Activated CD8-positive, alpha-beta T cell treated with anti-CD3 and anti-CD28 coated beads for 36 hours (primary cell): Measurements from ENCODE around the gene SPPL3. TPM values are rescaled to one million over a fixed set of nuclear protein-coding genes. Genes with fewer than 3 reads are reported as not detected.
A peak's percentile ranks its signal among the peaks of the same experiment; 100 is the strongest.

ENCODE experiments used
- ATAC-seq: fragments of 200-7000 bp; cut with Tn5 transposase; one replicate; pipeline ENCODE4 v1.10.0; 2021; ENCODE audit warnings: mild to moderate bottlenecking, moderate library complexity
- CTCF ChIA-PET: fragments of 350-600 bp; sonication (Branson Sonifier 250); formaldehyde crosslinking; loops from one replicate; lab custom pipeline; 2021; ENCODE audit warnings: antibody characterized with exemption; lab: Charles Lee
- POLR2A ChIA-PET: fragments of 350-600 bp; sonication (Branson Sonifier 250); formaldehyde crosslinking; loops from one replicate; lab custom pipeline; 2021; ENCODE audit warnings: antibody characterized with exemption; lab: Charles Lee
- DNase-seq: peaks from one replicate; pipeline ENCODE4 v3.0.0-alpha.2; 2020
- H3K27ac Mint-ChIP-seq: one replicate; pipeline ENCODE4 v1.8.0; 2021; ENCODE audit warnings: mild to moderate bottlenecking, mixed read lengths
- H3K27me3 Mint-ChIP-seq: one replicate; pipeline ENCODE4 v1.8.0; 2021; ENCODE audit warnings: mixed read lengths
- H3K36me3 Mint-ChIP-seq: one replicate; pipeline ENCODE4 v1.8.0; 2021; ENCODE audit warnings: low read depth, mixed read lengths
- H3K4me1 Mint-ChIP-seq: one replicate; pipeline ENCODE4 v1.8.0; 2021; ENCODE audit warnings: low read depth, mixed read lengths
- H3K4me3 Mint-ChIP-seq: one replicate; pipeline ENCODE4 v1.8.0; 2021; ENCODE audit warnings: mild to moderate bottlenecking, moderate library complexity, mixed read lengths
- H3K9me3 Mint-ChIP-seq: one replicate; pipeline ENCODE4 v1.8.0; 2021; ENCODE audit warnings: mixed read lengths
- intact Hi-C: fragments of 100-400 bp; cut with micrococcal nuclease; formaldehyde crosslinking; loops from one replicate; pipeline ENCODE4 v1.10.0; 2022
- total RNA-seq, 2 experiments: library from RNA; stranded (reverse); gene quantifications; one replicate each; pipeline ENCODE4 v1.2.3, GENCODE V29; 2021
- TF ChIP-seq, protein P1 (sequence below): fragments of 200-600 bp; IDR thresholded peaks from one replicate; pipeline ENCODE4 v1.8.0; 2022; ENCODE audit warnings: antibody characterized with exemption, mild to moderate bottlenecking

Gene SPPL3
- total RNA-seq, 2 experiments from 2014 or later = 19.8 to 20.8 TPM

DNA sequence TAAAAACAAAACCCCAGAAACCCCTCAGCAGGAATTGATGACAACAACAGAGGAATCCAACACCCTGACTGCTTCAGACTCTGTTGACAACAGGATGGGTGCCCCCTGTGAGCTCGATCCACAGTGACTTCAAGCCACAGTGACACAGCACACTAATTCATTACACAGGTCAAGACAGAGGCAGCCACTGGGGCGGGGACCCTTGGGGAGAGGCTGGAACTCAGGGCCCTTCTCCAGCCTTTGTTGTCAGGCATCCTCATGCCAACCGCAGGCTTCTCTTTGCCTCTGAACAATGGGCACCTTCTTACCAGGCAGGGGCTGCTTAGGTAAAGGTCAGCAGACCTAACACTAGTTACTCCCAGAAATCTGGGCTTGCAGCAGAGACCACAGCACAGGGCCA lies 140.9 kb downstream of the SPPL3 start:
- ATAC-seq = no peak
- TF ChIP-seq, protein P1, sequence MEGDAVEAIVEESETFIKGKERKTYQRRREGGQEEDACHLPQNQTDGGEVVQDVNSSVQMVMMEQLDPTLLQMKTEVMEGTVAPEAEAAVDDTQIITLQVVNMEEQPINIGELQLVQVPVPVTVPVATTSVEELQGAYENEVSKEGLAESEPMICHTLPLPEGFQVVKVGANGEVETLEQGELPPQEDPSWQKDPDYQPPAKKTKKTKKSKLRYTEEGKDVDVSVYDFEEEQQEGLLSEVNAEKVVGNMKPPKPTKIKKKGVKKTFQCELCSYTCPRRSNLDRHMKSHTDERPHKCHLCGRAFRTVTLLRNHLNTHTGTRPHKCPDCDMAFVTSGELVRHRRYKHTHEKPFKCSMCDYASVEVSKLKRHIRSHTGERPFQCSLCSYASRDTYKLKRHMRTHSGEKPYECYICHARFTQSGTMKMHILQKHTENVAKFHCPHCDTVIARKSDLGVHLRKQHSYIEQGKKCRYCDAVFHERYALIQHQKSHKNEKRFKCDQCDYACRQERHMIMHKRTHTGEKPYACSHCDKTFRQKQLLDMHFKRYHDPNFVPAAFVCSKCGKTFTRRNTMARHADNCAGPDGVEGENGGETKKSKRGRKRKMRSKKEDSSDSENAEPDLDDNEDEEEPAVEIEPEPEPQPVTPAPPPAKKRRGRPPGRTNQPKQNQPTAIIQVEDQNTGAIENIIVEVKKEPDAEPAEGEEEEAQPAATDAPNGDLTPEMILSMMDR = no peak
- H3K4me1 Mint-ChIP-seq = no peaks in the 10 kb centered on the region
- H3K36me3 Mint-ChIP-seq = peaks cover 11% of the 10 kb centered on the region
- DNase-seq = no peak
- no peaks in the 10 kb centered on the region for H3K27me3 Mint-ChIP-seq
- H3K9me3 Mint-ChIP-seq = no peaks in the 10 kb centered on the region
- intact Hi-C loops = no loop called here
- ChIA-PET CTCF (interaction anchor here (0.9 to 1.4 kb wide), 2 partner anchors 22 to 209 kb away, joined by 3 to 4 read pairs; no protein-coding TSS in a partner anchor), POLR2A (interaction anchor here (0.9 kb wide), 1 partner anchor 37 kb away, joined by 4 read pairs; no protein-coding TSS in a partner anchor)
- no peak overlapping the region for H3K27ac Mint-ChIP-seq
- no peak overlapping the region for H3K4me3 Mint-ChIP-seq

DNA sequence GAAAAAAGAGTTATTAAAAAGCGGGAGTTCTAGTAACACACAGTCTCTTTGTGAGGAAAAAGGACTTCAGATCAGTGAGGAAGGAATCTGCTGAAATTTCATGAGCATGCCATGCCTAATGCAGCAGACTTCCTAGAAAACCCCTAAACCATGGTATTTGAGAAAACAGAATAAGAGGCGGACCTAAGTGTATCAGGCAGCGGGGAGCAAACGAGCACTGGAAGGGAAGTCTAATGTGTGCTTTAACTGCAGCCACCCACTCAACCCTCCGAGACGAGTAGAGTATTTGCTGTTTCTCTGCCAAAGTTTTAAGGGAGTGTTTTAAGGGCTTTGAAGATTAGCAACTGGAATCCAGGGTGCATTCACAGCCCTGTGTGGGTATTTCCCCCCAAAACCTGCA lies 142.1 kb downstream of the SPPL3 start:
- ATAC-seq = no peak
- DNase-seq = no peak
- CTCF ChIA-PET = interaction anchor here (1.2 kb wide), 1 partner anchor 210 kb away, joined by 3 read pairs; no protein-coding TSS in a partner anchor
- Mint-ChIP-seq H3K36me3 (peaks cover 11% of the 10 kb centered on the region), H3K4me3 (no peak overlapping the region), H3K27me3 (no peaks in the 10 kb centered on the region), H3K9me3 (no peaks in the 10 kb centered on the region), H3K4me1 (no peaks in the 10 kb centered on the region), H3K27ac (no peak overlapping the region)
- POLR2A ChIA-PET = interaction anchor here (0.9 kb wide), 1 partner anchor 38 kb away, joined by 4 read pairs; no protein-coding TSS in a partner anchor
- intact Hi-C loops = no loop called here
- TF ChIP-seq, protein P1 = no peak

DNA sequence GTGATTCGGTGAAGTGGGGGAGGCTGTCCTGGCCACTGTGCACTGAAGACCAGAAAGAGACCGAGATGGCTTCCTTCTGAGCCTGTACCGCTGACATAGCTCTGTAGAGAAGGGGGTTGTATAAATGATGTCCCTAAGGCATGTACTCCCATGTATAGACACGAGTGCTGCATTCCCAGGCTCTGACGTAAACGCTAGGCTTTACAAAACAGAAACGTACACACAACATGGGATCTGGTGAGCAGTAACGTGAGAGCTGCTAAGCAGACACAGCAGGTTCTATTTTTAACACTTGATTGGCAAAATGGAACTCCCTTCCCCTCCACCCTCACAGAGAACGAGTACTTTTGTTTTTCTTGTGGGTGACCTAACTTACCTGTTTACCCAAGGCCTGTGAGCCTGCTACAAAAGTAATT lies 142.6 kb downstream of the SPPL3 start:
- H3K4me3 Mint-ChIP-seq = no peak overlapping the region
- TF ChIP-seq, protein P1 = no peak
- DNase-seq (no peak), ATAC-seq (no peak)
- no peaks in the 10 kb centered on the region for H3K27me3 Mint-ChIP-seq
- peaks cover 8% of the 10 kb centered on the region for H3K36me3 Mint-ChIP-seq
- intact Hi-C loops = no loop called here
- no peaks in the 10 kb centered on the region for H3K4me1 Mint-ChIP-seq
- no peak overlapping the region for H3K27ac Mint-ChIP-seq
- H3K9me3 Mint-ChIP-seq = no peaks in the 10 kb centered on the region
- ChIA-PET CTCF (interaction anchor here (1.2 kb wide), 1 partner anchor 211 kb away, joined by 3 read pairs; no protein-coding TSS in a partner anchor), POLR2A (no interaction called here)

DNA sequence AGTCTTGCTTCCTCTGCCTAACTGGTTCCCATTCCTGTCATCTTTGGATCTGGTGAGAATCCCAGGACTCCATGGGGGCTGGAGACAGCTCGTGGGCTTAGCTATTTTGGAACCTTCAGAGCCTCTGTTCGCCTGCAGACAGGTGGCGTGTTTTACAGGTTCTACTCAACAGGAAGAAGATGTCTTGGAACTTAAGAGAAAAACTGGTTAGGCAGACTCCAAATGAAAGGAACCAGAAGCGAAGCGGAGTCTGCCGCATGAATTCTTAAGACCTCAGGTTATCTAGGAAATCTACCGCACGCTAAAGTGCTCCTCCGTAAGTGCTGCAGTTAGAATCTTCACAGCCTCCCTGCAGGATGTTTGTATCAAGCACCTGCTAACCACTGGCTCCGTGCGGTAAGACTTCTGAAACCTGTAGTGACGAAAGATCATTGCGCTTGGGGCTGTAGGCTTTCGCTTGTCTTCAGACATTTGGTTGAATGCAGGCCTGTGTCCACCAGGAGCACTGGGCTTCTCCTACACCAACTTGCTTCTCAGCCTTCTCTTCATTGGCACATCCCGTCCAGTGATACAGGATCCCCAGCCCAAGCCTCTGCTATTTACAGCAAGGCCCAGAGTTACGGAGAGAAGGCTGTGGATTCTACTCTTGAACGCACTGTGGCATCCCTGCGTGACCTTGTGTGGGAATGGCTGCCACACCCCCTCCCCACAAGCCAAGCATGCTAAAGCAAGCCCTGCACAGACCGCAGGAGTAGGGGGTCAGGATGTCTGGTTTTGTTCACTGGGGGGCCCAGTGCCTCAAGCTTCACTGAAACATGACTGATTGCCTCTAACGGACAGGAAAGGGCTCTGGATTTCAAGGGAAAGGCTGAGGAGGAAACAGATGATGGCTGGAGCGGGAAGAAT lies 143.6 kb downstream of the SPPL3 start:
- H3K4me3 Mint-ChIP-seq = no peak overlapping the region

More for the DNA sequence above, 143.6 kb downstream of the SPPL3 start:
- no peaks in the 10 kb centered on the region for H3K27me3 Mint-ChIP-seq
- ATAC-seq (peak; percentile 13), DNase-seq (no peak)
- TF ChIP-seq, protein P1 = no peak
- POLR2A ChIA-PET = no interaction called here
- H3K9me3 Mint-ChIP-seq = no peaks in the 10 kb centered on the region
- peaks cover 7% of the 10 kb centered on the region for H3K36me3 Mint-ChIP-seq
- H3K27ac Mint-ChIP-seq = no peak overlapping the region
- CTCF ChIA-PET = no interaction called here
- intact Hi-C loops = no loop called here
- H3K4me1 Mint-ChIP-seq = no peaks in the 10 kb centered on the region
